PC-3 (cell line): ENCODE measurements around the gene ZSCAN12. TPM values are rescaled to one million over a fixed set of nuclear protein-coding genes. Genes with fewer than 3 reads are reported as not detected.

Experiments
- ATAC-seq: fragments of 200-7000 bp; cut with Tn5 transposase; 2 replicates; pipeline ENCODE4 v1.9.1; 2020; ENCODE audit warnings: mild to moderate bottlenecking, moderate library complexity
- BruUV-seq: library from RNA; stranded (reverse); fragments of 400-500 nt; replicated peaks from 2 replicates; lab custom pipeline; 2021; lab: Mats Ljungman, UMichigan
- CTCF ChIA-PET: fragments of 300-600 bp; sonication (Branson Sonifier 250); formaldehyde crosslinking; loops from one replicate; lab custom pipeline; 2022; ENCODE audit warnings: antibody characterized with exemption; lab: Charles Lee
- POLR2A ChIA-PET: fragments of 300-600 bp; sonication (Branson Sonifier 250); formaldehyde crosslinking; loops from one replicate; lab custom pipeline; 2022; ENCODE audit warnings: antibody characterized with exemption; ENCODE audit not compliant: unreplicated experiment; lab: Charles Lee
- DNase-seq: peaks from one replicate; pipeline ENCODE4 v3.0.0-alpha.2; 2015
- H2AFZ ChIP-seq: fragments of 300-600 bp; sonication (generic); 2 replicates; pipeline ENCODE4 v1.6.0; 2016; ENCODE audit warnings: antibody characterized with exemption, low read length
- H3F3A ChIP-seq: fragments of 300-600 bp; sonication (generic); one replicate; pipeline ENCODE4 v1.6.0; 2017; ENCODE audit warnings: antibody characterized with exemption, low read length, control low read depth, mild to moderate bottlenecking; ENCODE audit not compliant: unreplicated experiment
- H3K27ac ChIP-seq: fragments of 300-600 bp; sonication (generic); 2 replicates; pipeline ENCODE4 v1.5.1; 2016; ENCODE audit warnings: mild to moderate bottlenecking, low read length
- H3K27me3 ChIP-seq: fragments of 300-600 bp; sonication (generic); 2 replicates; pipeline ENCODE4 v1.6.1; 2016; ENCODE audit warnings: low read length, mixed read lengths
- H3K36me3 ChIP-seq: fragments of 300-600 bp; sonication (generic); 2 replicates; pipeline ENCODE4 v1.6.1; 2016; ENCODE audit warnings: low read depth, mixed run types, low read length, mixed read lengths
- H3K4me1 ChIP-seq: fragments of 300-600 bp; sonication (generic); 2 replicates; pipeline ENCODE4 v1.5.1; 2016; ENCODE audit warnings: low read length; ENCODE audit not compliant: insufficient read depth
- H3K4me2 ChIP-seq: fragments of 300-600 bp; sonication (generic); 2 replicates; pipeline ENCODE4 v1.6.0; 2016; ENCODE audit warnings: low read length
- H3K4me3 ChIP-seq: fragments of 300-600 bp; sonication (generic); 2 replicates; pipeline ENCODE4 v1.5.1; 2016; ENCODE audit warnings: mild to moderate bottlenecking, low read length, mixed read lengths
- H3K79me2 ChIP-seq: fragments of 300-600 bp; sonication (generic); 2 replicates; pipeline ENCODE4 v1.6.1; 2017; ENCODE audit warnings: low read length, mixed read lengths
- H3K9ac ChIP-seq: fragments of 300-600 bp; sonication (generic); 2 replicates; pipeline ENCODE4 v1.6.0; 2016; ENCODE audit warnings: mild to moderate bottlenecking, low read length
- H3K9me2 ChIP-seq: fragments of 300-600 bp; sonication (generic); replicated peaks from 2 replicates; pipeline ENCODE4 v1.6.1; 2016; ENCODE audit warnings: mixed run types, low read length, mixed read lengths
- H3K9me3 ChIP-seq: fragments of 300-600 bp; sonication (generic); 2 replicates; pipeline ENCODE4 v1.6.1; 2016; ENCODE audit warnings: low read length, mixed read lengths
- H4K20me1 ChIP-seq: fragments of 300-600 bp; sonication (generic); 2 replicates; pipeline ENCODE4 v1.6.1; 2016; ENCODE audit warnings: low read length, mixed read lengths
- EZH2 ChIP-seq: fragments of 300-600 bp; sonication (generic); IDR thresholded peaks from one replicate; pipeline ENCODE4 v1.6.1; 2017; ENCODE audit warnings: antibody characterized with exemption, mild to moderate bottlenecking, low read length; ENCODE audit not compliant: unreplicated experiment
- EZH2phosphoT487 ChIP-seq: fragments of 300-600 bp; sonication (generic); IDR thresholded peaks from 2 replicates; pipeline ENCODE4 v1.6.1; 2018; ENCODE audit warnings: mild to moderate bottlenecking, antibody characterized with exemption, low read length, borderline replicate concordance
- intact Hi-C: fragments of 100-400 bp; cut with micrococcal nuclease; formaldehyde crosslinking; loops from 2 replicates; pipeline ENCODE4 v1.9.0; 2023
- total RNA-seq: library from RNA; depleted of rRNA; stranded (reverse); fragments of >200 nt; gene quantifications from 2 replicates; pipeline ENCODE4 v1.2.3, GENCODE V29; 2014
- TF ChIP-seq, protein P1 (sequence below): fragments of 300-600 bp; sonication (generic); conservative IDR thresholded peaks from 2 replicates; pipeline ENCODE4 v1.5.1; 2017; ENCODE audit warnings: antibody characterized with exemption, low read depth, mild to moderate bottlenecking, low read length

Gene ZSCAN12
- total RNA-seq, 1 experiment from 2014 or later: 0.95 TPM

DNA sequence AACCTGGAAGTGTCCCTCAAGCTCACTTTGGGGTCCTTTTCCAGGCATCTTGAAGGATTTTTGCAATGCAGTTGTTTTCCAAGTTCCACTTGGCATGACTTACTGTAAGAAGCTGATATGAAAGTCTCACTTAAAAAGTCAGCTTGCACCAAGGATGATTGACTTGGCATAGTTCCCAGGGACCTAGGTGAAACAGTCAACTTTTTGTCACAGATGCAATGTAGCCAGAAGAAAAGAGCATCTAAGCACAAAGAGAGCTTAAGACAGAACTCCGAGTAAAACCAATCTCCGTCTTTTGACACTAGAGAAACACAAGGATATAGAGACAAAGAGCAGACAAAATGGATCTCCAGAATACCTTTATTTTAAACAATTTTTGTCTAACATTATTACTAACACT, 2.6 kb upstream of the ZSCAN12 start:
- H3K4me1 ChIP-seq: no peaks in the 10 kb centered on the region; the same call in 1 of the 2 replicates
- H3K9me2 ChIP-seq: no peaks in the 10 kb centered on the region
- no peak overlapping the region for H2AFZ ChIP-seq
- no peak overlapping the region for H3K9ac ChIP-seq
- ChIA-PET CTCF (no interaction called here), POLR2A (no interaction called here)
- H3F3A ChIP-seq: no peaks in the 10 kb centered on the region
- no peak overlapping the region for H3K27ac ChIP-seq
- H3K9me3 ChIP-seq: no peaks in the 10 kb centered on the region
- no TSS peak for BruUV-seq
- H3K79me2 ChIP-seq: no peaks in the 10 kb centered on the region
- no peaks in the 10 kb centered on the region for H3K27me3 ChIP-seq
- H3K36me3 ChIP-seq: no peaks in the 10 kb centered on the region
- TF ChIP-seq EZH2phosphoT487 (no peak), EZH2 (no peak)
- TF ChIP-seq, protein P1, sequence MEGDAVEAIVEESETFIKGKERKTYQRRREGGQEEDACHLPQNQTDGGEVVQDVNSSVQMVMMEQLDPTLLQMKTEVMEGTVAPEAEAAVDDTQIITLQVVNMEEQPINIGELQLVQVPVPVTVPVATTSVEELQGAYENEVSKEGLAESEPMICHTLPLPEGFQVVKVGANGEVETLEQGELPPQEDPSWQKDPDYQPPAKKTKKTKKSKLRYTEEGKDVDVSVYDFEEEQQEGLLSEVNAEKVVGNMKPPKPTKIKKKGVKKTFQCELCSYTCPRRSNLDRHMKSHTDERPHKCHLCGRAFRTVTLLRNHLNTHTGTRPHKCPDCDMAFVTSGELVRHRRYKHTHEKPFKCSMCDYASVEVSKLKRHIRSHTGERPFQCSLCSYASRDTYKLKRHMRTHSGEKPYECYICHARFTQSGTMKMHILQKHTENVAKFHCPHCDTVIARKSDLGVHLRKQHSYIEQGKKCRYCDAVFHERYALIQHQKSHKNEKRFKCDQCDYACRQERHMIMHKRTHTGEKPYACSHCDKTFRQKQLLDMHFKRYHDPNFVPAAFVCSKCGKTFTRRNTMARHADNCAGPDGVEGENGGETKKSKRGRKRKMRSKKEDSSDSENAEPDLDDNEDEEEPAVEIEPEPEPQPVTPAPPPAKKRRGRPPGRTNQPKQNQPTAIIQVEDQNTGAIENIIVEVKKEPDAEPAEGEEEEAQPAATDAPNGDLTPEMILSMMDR: no peak
- no peaks in the 10 kb centered on the region for H4K20me1 ChIP-seq
- H3K4me2 ChIP-seq: no peak overlapping the region
- intact Hi-C loops: no loop called here
- no peak overlapping the region for H3K4me3 ChIP-seq
- DNase-seq: no peak
- no peak for ATAC-seq

DNA sequence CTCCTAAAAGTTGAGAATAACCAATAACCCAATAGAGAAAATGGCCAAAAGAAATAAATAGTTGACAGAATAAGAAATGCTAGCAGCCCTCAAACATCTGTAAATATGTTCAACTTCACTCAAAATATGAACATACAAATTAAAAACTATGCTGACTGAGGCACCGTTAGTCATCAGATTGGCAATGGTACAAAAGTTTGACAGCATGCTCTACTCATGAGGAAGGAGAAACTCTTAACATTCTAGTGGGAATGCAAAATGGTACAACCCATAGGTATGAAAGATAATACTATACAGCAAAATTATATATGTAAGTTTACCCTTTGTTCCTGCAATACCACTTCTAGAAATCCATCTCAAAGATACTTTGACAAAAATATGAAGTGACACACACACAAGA, 1.6 kb upstream of the ZSCAN12 start:
- Histone ChIP-seq H3F3A (no peaks in the 10 kb centered on the region), H2AFZ (no peak overlapping the region), H3K27me3 (no peaks in the 10 kb centered on the region), H3K4me3 (no peak overlapping the region), H3K9ac (no peak overlapping the region), H3K27ac (no peak overlapping the region), H4K20me1 (no peaks in the 10 kb centered on the region), H3K36me3 (no peaks in the 10 kb centered on the region), H3K9me3 (no peaks in the 10 kb centered on the region), H3K4me1 (peaks cover 7% of the 10 kb centered on the region), H3K9me2 (no peaks in the 10 kb centered on the region), H3K79me2 (no peaks in the 10 kb centered on the region), H3K4me2 (no peak overlapping the region)
- ATAC-seq (peak; percentile 60), DNase-seq (peak; percentile 76)
- no TSS peak for BruUV-seq
- ChIA-PET POLR2A (no interaction called here), CTCF (no interaction called here)
- intact Hi-C loops: no loop called here
- TF ChIP-seq EZH2 (no peak), EZH2phosphoT487 (no peak)
- TF ChIP-seq, protein P1: no peak

DNA sequence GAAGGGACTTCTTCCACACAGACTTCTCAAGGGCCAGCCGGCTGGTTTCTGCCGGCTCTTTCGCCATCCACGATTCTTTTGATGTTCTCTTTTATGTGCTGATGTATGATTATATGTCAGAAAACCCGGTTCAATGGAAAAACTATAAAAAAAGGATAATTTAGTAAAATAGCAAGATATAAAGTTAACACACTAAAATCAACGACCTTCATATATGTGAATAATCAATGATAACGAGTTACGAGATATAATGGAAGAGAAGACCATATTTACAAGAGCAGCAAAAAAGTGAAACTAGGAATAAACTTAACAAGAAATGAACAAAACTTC, 540 bp upstream of the ZSCAN12 start:
- no TSS peak for BruUV-seq
- Histone ChIP-seq H3K79me2 (no peaks in the 10 kb centered on the region), H3K27ac (no peak overlapping the region), H4K20me1 (no peaks in the 10 kb centered on the region), H3K9me2 (no peaks in the 10 kb centered on the region), H2AFZ (no peak overlapping the region), H3K27me3 (no peaks in the 10 kb centered on the region), H3K4me1 (peaks cover 7% of the 10 kb centered on the region), H3K4me2 (no peak overlapping the region), H3F3A (no peaks in the 10 kb centered on the region), H3K9me3 (no peaks in the 10 kb centered on the region), H3K4me3 (no peak overlapping the region), H3K9ac (no peak overlapping the region), H3K36me3 (no peaks in the 10 kb centered on the region)
- intact Hi-C loops: no loop called here
- DNase-seq (no peak), ATAC-seq (no peak)
- CTCF ChIA-PET: no interaction called here
- POLR2A ChIA-PET: no interaction called here
- TF ChIP-seq EZH2phosphoT487: no peak
- TF ChIP-seq, protein P1: no peak
